ENCODE measurements around the gene ROBO1. TPM values are rescaled to one million over a fixed set of nuclear protein-coding genes. Genes with fewer than 3 reads are reported as not detected.

The ROBO1 gene
- total RNA-seq, 1 donor from 2014 or later, result 13.4 TPM

DNA sequence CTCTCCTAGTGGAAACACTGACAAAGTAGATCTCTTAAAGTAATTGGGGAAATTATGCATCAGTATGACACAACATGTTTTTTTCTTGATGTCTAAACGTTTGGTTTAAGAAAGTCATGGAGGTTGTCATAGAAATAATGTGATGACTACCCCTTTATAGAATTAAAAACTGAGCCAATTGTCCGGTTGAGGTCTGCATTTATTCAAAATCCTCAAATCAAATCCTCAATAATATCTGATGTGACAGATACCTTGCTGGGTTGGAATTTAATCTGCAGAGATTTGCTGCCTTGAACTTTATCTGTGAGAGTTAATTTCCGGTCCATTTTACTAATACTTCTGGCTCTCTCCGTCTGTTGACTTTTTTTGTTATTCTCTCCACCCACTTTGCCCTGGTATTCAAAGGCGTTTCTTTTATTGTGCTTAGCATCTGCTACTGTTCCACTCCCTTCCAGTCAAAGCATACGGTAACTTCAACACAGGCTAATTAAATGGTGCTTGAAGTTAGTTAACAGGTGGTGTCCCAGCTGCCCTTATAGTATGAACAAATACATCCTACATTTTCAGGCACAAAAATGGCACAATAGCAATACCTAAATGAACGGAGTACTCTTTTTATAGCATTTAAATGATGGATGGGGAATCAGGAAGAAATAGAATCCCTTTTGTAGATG is 628.3 kb downstream of the ROBO1 start:
- Histone ChIP-seq H3K4me3 (no peak overlapping the region), H3K27ac (no peak overlapping the region), H3K4me1 (no peaks in the 10 kb centered on the region), H3K36me3 (no peaks in the 10 kb centered on the region), H3K9me3 (no peaks in the 10 kb centered on the region), H3K27me3 (no peaks in the 10 kb centered on the region)
- no peak for DNase-seq (ENCODE audit: low spot score in 2 of 2)
- TF ChIP-seq, protein P1, sequence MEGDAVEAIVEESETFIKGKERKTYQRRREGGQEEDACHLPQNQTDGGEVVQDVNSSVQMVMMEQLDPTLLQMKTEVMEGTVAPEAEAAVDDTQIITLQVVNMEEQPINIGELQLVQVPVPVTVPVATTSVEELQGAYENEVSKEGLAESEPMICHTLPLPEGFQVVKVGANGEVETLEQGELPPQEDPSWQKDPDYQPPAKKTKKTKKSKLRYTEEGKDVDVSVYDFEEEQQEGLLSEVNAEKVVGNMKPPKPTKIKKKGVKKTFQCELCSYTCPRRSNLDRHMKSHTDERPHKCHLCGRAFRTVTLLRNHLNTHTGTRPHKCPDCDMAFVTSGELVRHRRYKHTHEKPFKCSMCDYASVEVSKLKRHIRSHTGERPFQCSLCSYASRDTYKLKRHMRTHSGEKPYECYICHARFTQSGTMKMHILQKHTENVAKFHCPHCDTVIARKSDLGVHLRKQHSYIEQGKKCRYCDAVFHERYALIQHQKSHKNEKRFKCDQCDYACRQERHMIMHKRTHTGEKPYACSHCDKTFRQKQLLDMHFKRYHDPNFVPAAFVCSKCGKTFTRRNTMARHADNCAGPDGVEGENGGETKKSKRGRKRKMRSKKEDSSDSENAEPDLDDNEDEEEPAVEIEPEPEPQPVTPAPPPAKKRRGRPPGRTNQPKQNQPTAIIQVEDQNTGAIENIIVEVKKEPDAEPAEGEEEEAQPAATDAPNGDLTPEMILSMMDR (IDR thresholded peaks at IDR 0.05), result no peak
- intact Hi-C loops (cut with DNase I), result no loop called here

DNA sequence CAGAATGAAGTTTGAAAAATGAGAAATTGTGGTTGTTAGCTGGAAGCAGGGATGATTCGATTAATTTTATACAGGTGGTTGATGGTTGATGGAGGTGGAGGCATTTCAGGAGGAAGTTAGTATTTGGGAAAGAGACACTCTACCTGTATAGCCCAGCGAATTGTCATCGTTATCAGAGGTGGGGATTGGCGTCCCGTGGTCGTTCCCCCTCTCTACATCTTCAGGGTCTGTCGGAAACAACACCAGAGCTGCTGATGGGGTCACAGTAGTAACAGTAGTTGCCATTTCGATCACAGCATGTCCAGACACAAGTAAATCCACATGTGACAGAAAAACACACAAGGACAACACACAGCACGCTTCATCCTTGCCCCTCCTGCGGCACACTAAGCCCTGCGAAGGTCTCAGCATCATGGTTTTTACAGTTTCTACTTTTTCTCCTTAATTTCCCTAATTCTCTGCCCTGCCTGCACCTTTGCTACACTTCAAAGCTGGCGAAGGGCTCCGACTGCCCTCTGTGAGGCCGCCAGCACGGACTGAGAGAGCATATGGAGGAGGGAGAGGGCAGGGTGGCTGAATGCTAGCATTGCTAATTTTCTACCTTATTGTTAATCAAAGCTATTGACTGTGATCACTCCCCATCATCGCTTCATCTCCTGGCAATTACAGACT is 642.3 kb downstream of the ROBO1 start:
- Histone ChIP-seq H3K4me3 (no peak overlapping the region), H3K4me1 (no peaks in the 10 kb centered on the region), H3K36me3 (no peaks in the 10 kb centered on the region), H3K27me3 (no peaks in the 10 kb centered on the region), H3K27ac (no peak overlapping the region), H3K9me3 (no peaks in the 10 kb centered on the region)
- TF ChIP-seq, protein P1 (IDR thresholded peaks at IDR 0.05), result no peak
- intact Hi-C loops (cut with DNase I), result no loop called here
- DNase-seq (ENCODE audit: low spot score in 2 of 2), result no peak

DNA sequence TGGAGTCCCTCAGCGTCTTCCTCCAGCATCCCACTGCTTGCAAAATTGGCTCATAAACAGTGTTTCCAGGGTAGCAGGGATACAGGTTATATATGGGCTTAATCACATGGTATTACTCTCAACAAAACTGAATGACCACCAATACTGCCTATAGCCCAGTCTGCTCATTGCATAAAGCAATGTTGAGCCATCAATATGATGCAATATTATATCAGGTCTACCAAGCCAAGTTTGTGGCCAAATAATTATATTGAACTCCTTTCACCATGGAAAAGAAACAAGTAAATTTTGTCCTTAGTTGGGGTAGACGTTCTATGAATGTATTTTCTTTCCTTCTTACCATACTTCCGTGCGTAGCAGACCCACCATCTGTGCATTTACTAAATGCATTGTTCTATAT is 652.3 kb downstream of the ROBO1 start:
- no peaks in the 10 kb centered on the region for H3K36me3 ChIP-seq
- no peaks in the 10 kb centered on the region for H3K27me3 ChIP-seq
- H3K4me3 ChIP-seq, result no peak overlapping the region

DNA sequence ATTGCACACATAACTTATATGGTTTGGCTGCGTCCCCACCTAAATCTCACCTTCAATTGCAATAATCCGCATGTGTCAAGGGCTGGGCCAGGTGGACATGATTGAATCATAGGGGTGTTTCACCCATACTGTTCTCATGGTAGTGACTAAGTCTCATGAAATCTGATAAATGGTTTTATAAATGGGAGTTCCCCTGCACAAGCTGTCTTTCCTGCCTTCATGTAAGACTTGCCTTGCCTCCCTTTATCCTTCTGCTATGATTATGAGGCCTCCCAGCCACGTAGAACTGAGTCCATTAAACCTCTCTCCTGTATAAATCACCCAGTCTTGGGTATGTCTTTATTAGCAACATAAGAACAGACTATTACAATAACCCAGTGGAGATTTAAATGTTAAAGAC is 653.9 kb downstream of the ROBO1 start:
- no peaks in the 10 kb centered on the region for H3K27me3 ChIP-seq
- no peaks in the 10 kb centered on the region for H3K9me3 ChIP-seq
- no peak overlapping the region for H3K27ac ChIP-seq
- no peaks in the 10 kb centered on the region for H3K4me1 ChIP-seq
- H3K4me3 ChIP-seq, result no peak overlapping the region
- intact Hi-C loops (cut with DNase I), result no loop called here
- TF ChIP-seq, protein P1 (IDR thresholded peaks at IDR 0.05), result no peak
- H3K36me3 ChIP-seq, result no peaks in the 10 kb centered on the region
- DNase-seq (ENCODE audit: low spot score in 2 of 2), result no peak

More for the DNA sequence above, 652.3 kb downstream of the ROBO1 start:
- TF ChIP-seq, protein P1 (IDR thresholded peaks at IDR 0.05), result no peak
- Histone ChIP-seq H3K9me3 (no peaks in the 10 kb centered on the region), H3K27ac (no peak overlapping the region), H3K4me1 (no peaks in the 10 kb centered on the region)
- intact Hi-C loops (cut with DNase I), result no loop called here
- DNase-seq (ENCODE audit: low spot score in 2 of 2), result no peak

DNA sequence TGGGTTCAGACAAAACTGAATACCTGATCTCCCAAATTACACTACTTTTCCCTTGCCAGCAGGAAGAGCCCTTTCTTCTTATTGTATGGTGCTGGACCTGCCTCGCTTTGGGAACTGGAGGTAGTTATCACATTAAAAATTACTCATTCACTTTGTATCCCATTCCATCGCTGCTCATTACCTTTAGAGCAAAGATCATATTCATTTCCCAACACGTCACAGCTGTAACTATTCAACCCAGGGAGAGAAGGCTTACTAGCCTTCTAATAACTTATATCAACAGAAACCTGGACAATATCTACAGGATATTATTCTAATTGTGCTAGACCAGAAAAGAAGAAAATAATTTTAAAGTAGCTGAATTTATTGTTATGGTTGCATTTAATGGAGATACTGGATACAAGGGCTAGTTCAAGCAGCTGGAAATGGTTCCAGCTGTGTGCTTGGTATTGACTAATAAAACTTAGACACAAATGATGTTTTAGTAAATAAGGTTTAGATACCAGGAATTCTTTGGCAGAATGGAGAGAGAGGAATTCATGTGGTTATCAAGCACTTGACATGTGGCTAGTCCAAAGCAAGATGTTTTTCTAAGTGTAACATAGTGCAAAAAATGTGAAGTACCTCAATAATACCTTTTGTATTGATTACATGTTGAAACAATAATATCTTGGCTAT is 656.3 kb downstream of the ROBO1 start:
- Histone ChIP-seq H3K27ac (no peak overlapping the region), H3K4me3 (no peak overlapping the region), H3K27me3 (no peaks in the 10 kb centered on the region), H3K9me3 (no peaks in the 10 kb centered on the region), H3K4me1 (no peaks in the 10 kb centered on the region), H3K36me3 (no peaks in the 10 kb centered on the region)
- TF ChIP-seq, protein P1 (IDR thresholded peaks at IDR 0.05), result no peak
- no peak for DNase-seq (ENCODE audit: low spot score in 2 of 2)
- intact Hi-C loops (cut with DNase I), result no loop called here

Measured in ascending aorta (tissue), 2 donors.